GM12878 (cell line): ENCODE measurements around the gene DRAP1. TPM values are rescaled to one million over a fixed set of nuclear protein-coding genes. Genes with fewer than 3 reads are reported as not detected.

Experiments used
- ATAC-seq: fragments of 200-7000 bp; cut with Tn5 transposase; 3 replicates; pipeline ENCODE4 v1.9.1; 2020; ENCODE audit warnings: mild to moderate bottlenecking, moderate library complexity
- BruUV-seq: library from RNA; stranded (reverse); fragments of 400-500 nt; replicated peaks from 2 replicates; lab custom pipeline; 2021; lab: Mats Ljungman, UMichigan
- CTCF ChIA-PET: fragments of 300-600 bp; sonication (Branson Sonifier 250); formaldehyde crosslinking; extraction: SDS; loops from one replicate; lab custom pipeline; 2021; ENCODE audit warnings: inconsistent platforms; lab: Yijun Ruan, JAX
- POLR2A ChIA-PET: fragments of 350-600 bp; formaldehyde crosslinking; extraction: SDS; loops from one replicate; lab custom pipeline; 2021; ENCODE audit warnings: inconsistent platforms; lab: Charles Lee
- RAD21 ChIA-PET: fragments of 300-600 bp; sonication (Branson Sonifier 250); formaldehyde crosslinking; loops from one replicate; lab custom pipeline; 2023; ENCODE audit warnings: antibody characterized with exemption; ENCODE audit not compliant: unreplicated experiment; lab: Charles Lee
- SMC1A ChIA-PET: fragments of 300-600 bp; sonication (Branson Sonifier 250); formaldehyde crosslinking; loops from one replicate; lab custom pipeline; 2023; ENCODE audit not compliant: unreplicated experiment, uncharacterized antibody; lab: Charles Lee
- DNase-seq: peaks from one replicate; pipeline ENCODE4 v3.0.0-alpha.2; 2011; ENCODE audit warnings: low read depth, low spot score
- FAIRE-seq: peaks from 3 replicates; lab custom pipeline; 2011; peaks lifted over from hg19 to GRCh38; lab: Jason Lieb, UNC
- H2AFZ ChIP-seq: 2 replicates; pipeline ENCODE4 v1.6.0; 2011; ENCODE audit warnings: low read depth, low read length, control low read depth; ENCODE audit not compliant: control insufficient read depth
- H3K27ac ChIP-seq: 2 replicates; pipeline ENCODE4 v1.5.1; 2011; ENCODE audit warnings: control low read depth; ENCODE audit not compliant: control insufficient read depth, insufficient read depth
- H3K27me3 ChIP-seq, 2 experiments: replicated peaks in 1 of 2; 2 replicates each; pipeline versions ENCODE4 v1.6.0 to v1.6.1; 2011; ENCODE audit warnings: low read length in 1 of 2; ENCODE audit not compliant: control insufficient read depth in 2 of 2, insufficient read depth in 2 of 2
- H3K36me3 ChIP-seq, 2 experiments: 2 replicates each; pipeline ENCODE4 v1.5.1; 2011; ENCODE audit warnings: low read length in 1 of 2; ENCODE audit not compliant: control insufficient read depth in 2 of 2, insufficient read depth in 2 of 2
- H3K4me1 ChIP-seq: 2 replicates; pipeline ENCODE4 v1.6.1; 2011; ENCODE audit warnings: mild to moderate bottlenecking, low read length, moderate library complexity, mixed read lengths; ENCODE audit not compliant: control insufficient read depth, insufficient read depth
- H3K4me2 ChIP-seq: 2 replicates; pipeline ENCODE4 v1.6.0; 2011; ENCODE audit warnings: control low read depth; ENCODE audit not compliant: control insufficient read depth, insufficient read depth
- H3K4me3 ChIP-seq: fragments of 200-600 bp; sonication (generic); 2 replicates; pipeline ENCODE4 v1.5.1; 2016
- H3K79me2 ChIP-seq: 2 replicates; pipeline ENCODE4 v1.6.0; 2011; ENCODE audit warnings: low read length; ENCODE audit not compliant: control insufficient read depth, insufficient read depth
- H3K9ac ChIP-seq: 2 replicates; pipeline ENCODE4 v1.8.0; 2011; ENCODE audit warnings: low read length, control low read depth, mixed read lengths; ENCODE audit not compliant: control insufficient read depth, insufficient read depth
- H3K9me3 ChIP-seq: replicated peaks from 3 replicates; pipeline ENCODE4 v1.5.1; 2011; ENCODE audit warnings: mild to moderate bottlenecking, low read length; ENCODE audit not compliant: control insufficient read depth, insufficient read depth
- H4K20me1 ChIP-seq: 2 replicates; pipeline ENCODE4 v1.6.0; 2011; ENCODE audit not compliant: control insufficient read depth, insufficient read depth
- BACH1 ChIP-seq: fragments of 450-650 bp; IDR thresholded peaks from 2 replicates; pipeline ENCODE4 v1.6.1; 2017; ENCODE audit warnings: mild to moderate bottlenecking, borderline replicate concordance
- CBFB ChIP-seq: IDR thresholded peaks from 2 replicates; pipeline ENCODE4 v1.6.1; 2016; ENCODE audit warnings: antibody characterized with exemption, low read depth
- CEBPB ChIP-seq, 2 experiments: fragments of 150-350 bp in 1 of 2; IDR thresholded peaks; 2 replicates each; pipeline ENCODE4 v1.6.1; 2012 to 2014; ENCODE audit warnings: low read depth in 2 of 2, low read length in 2 of 2, borderline replicate concordance in 1 of 2, inconsistent platforms in 1 of 2
- EED ChIP-seq: sonication (generic); IDR thresholded peaks from 2 replicates; pipeline ENCODE4 v1.6.1; 2016; ENCODE audit warnings: antibody characterized with exemption, low read depth
- KLF5 ChIP-seq: fragments of 450-650 bp; IDR thresholded peaks from 2 replicates; pipeline ENCODE4 v1.6.1; 2014; ENCODE audit warnings: mild to moderate bottlenecking; ENCODE audit not compliant: partially characterized antibody
- MLLT1 ChIP-seq: fragments of 450-650 bp; IDR thresholded peaks from 2 replicates; pipeline ENCODE4 v1.6.1; 2016; ENCODE audit warnings: mild to moderate bottlenecking
- PAX5 ChIP-seq: IDR thresholded peaks from 2 replicates; pipeline ENCODE4 v1.6.1; 2011; ENCODE audit warnings: low read depth, low read length, borderline replicate concordance
- POLR2A ChIP-seq: IDR thresholded peaks from 2 replicates; pipeline ENCODE4 v1.6.1; 2011; ENCODE audit warnings: low read depth, mild to moderate bottlenecking, low read length
- STAT3 ChIP-seq: IDR thresholded peaks from 2 replicates; pipeline ENCODE4 v1.6.1; 2011; ENCODE audit warnings: low read depth, low read length, improper control_type of control experiment
- TARDBP ChIP-seq: IDR thresholded peaks from 2 replicates; pipeline ENCODE4 v1.6.1; 2016; ENCODE audit warnings: borderline replicate concordance
- USF1 ChIP-seq: IDR thresholded peaks from 2 replicates; pipeline ENCODE4 v1.6.1; 2011; ENCODE audit warnings: borderline replicate concordance, low read depth, mild to moderate bottlenecking, moderate library complexity, mixed read lengths, low read length; ENCODE audit not compliant: insufficient read depth; ENCODE audit errors: extremely low read length
- ZBTB40 ChIP-seq: fragments of 450-650 bp; IDR thresholded peaks from 2 replicates; pipeline ENCODE4 v1.6.1; 2016; ENCODE audit warnings: mild to moderate bottlenecking, moderate library complexity, borderline replicate concordance
- WGBS: methylation state at CpG from one replicate; pipeline ENCODE4 v1.1.6; 2016; ENCODE audit warnings: low lambda C conversion rate; ENCODE audit not compliant: insufficient replicate concordance, insufficient coverage; ENCODE audit errors: missing lambda C conversion rate; 5-methylcytosine and 5-hydroxymethylcytosine counted together
- in situ Hi-C: fragments of 300-500 bp; cut with MboI; formaldehyde crosslinking; loops from 9 replicates; pipeline ENCODE4 v1.14.3; 2018; ENCODE audit warnings: mixed read lengths
- intact Hi-C: fragments of 100-400 bp; cut with micrococcal nuclease; formaldehyde crosslinking; loops from one replicate; pipeline ENCODE4 v1.14.2; 2022; ENCODE audit not compliant: unreplicated experiment
- polyA plus RNA-seq, 11 experiments: library from polyadenylated mRNA; depleted of rRNA in 4 of 11; unstranded in 6 of 11; stranded (reverse) in 5 of 11; fragments of >200 nt; fragmentation: Nextera tagmentation in 4 of 11; fragmentation: Illumina TruSeq in 1 of 11; extraction: Ambion mirVana in 4 of 11; extraction: Trizol in 1 of 11; gene quantifications; 1 replicate in 1 of 11; 2 replicates in 10 of 11; pipeline versions ENCODE4 v1.2.1 to v1.2.3, GENCODE V29; 2011 to 2016; ENCODE audit warnings: inconsistent platforms in 2 of 11, missing spikeins in 2 of 11, low read depth in 1 of 11
- total RNA-seq, 4 experiments: library from RNA; depleted of rRNA in 3 of 4; stranded (reverse); fragments of >200 nt in 3 of 4; fragmentation: Illumina TruSeq in 1 of 4; extraction: Trizol in 1 of 4; gene quantifications; 2 replicates each; pipeline versions ENCODE4 v1.2.1 to v1.2.3, GENCODE V29; 2013 to 2021

DRAP1 gene
- total and polyA plus RNA-seq, 10 of the 15 experiments (the other 5 are each of a cell fraction or from before 2014, with no cell fraction given), result 9.4 to 163 (median 114) TPM

GRCh38 chr11:65872586-65873317 is 46.5 kb upstream of the DRAP1 start, which contains the start of gene EFEMP2:
Gene EFEMP2 (minus strand): TSS chr11:65872800. CDS start chr11:65872354, 446 bp downstream.
- intact Hi-C loops, result no loop called here
- Histone ChIP-seq H3K4me1 (peaks cover 11% of the 10 kb centered on the region), H3K79me2 (no peaks in the 10 kb centered on the region), H2AFZ (peak within 1 kb of the TSS; percentile 73), H3K27ac (peak within 1 kb of the TSS; percentile 51), H3K4me3 (peak within 1 kb of the TSS; percentile 87), H3K9me3 (no peaks in the 10 kb centered on the region), H3K4me2 (peak within 1 kb of the TSS; percentile 96), H3K27me3 (no peaks in the 10 kb centered on the region), H3K36me3 (peaks cover 0 to 3% of the 10 kb centered on the region in 2 experiments; a peak in 2 of 4 replicates), H4K20me1 (no peaks in the 10 kb centered on the region), H3K9ac (peak within 1 kb of the TSS; percentile 82)
- no peak for FAIRE-seq
- in situ Hi-C loops, result loop anchor here (25.0 kb wide), 1 partner anchor 1635 kb away; the partner anchor contains the start of genes DNAJC4, FKBP2, NUDT22 and PPP1R14B
- CTCF ChIA-PET, result interaction anchor here (1.8 to 4.5 kb wide), 6 partner anchors 12 to 18 kb away, joined by 7 to 66 read pairs (median 22); partner anchors contain the start of genes CCDC85B, CFL1, FIBP and MUS81
- SMC1A ChIA-PET, result interaction anchor here (2.1 kb wide), 1 partner anchor 14 kb away, joined by 13 read pairs; the partner anchor contains the start of genes CFL1 and MUS81
- RAD21 ChIA-PET, result interaction anchor here (0.6 to 2.0 kb wide), 4 partner anchors 13 to 116 kb away, joined by 3 to 21 read pairs (median 4); partner anchors contain the start of gene FIBP
- no peak for DNase-seq
- POLR2A ChIA-PET, result interaction anchor here (0.6 to 4.5 kb wide), 8 partner anchors 12 to 397 kb away, joined by 3 to 44 read pairs (median 12); partner anchors contain the start of genes CCDC85B, FIBP and MUS81
- TSS peak; percentile 96 for BruUV-seq
- WGBS, result 3% methylated on average over 31 of the region's 69 CpGs
- no peak for ATAC-seq
- TF ChIP-seq TARDBP, result no peak
- no peak for TF ChIP-seq STAT3
- no peak for TF ChIP-seq MLLT1
- TF ChIP-seq CEBPB (IDR thresholded peaks at IDR 0.05; ENCODE audit: borderline replicate concordance in 1 of 2, low read depth in 2 of 2, low read length in 2 of 2), result no peak
- no peak for TF ChIP-seq USF1
- no peak for TF ChIP-seq EED
- no peak for TF ChIP-seq PAX5
- no peak for TF ChIP-seq CBFB
- no peak for TF ChIP-seq KLF5
- TF ChIP-seq BACH1, result 0 out of 2 replicates have a peak, but pooled peaks have one; percentile 17
- TF ChIP-seq ZBTB40, result 0 out of 2 replicates have a peak, but pooled peaks have one; percentile 45
- 0 out of 2 replicates have a peak, but pooled peaks have one; percentile 30 for TF ChIP-seq POLR2A
